HG02678 (cell line): Measurements from ENCODE around the gene SNX30.

Experiments used
- ATAC-seq: cut with Tn5 transposase; IDR thresholded peaks from one replicate; pipeline ENCODE4 v1.9.1; 2021; ENCODE audit warnings: mild to moderate bottlenecking, moderate library complexity; ENCODE audit not compliant: unreplicated experiment

Gene SNX30

GRCh38 chr9:112751056-112751795 is 666 bp downstream of the SNX30 start:
- ATAC-seq = peak; percentile 24

- no peak for ATAC-seq
These were observed 2.0 kb downstream of the SNX30 start for GRCh38 chr9:112752334-112753125.

DNA sequence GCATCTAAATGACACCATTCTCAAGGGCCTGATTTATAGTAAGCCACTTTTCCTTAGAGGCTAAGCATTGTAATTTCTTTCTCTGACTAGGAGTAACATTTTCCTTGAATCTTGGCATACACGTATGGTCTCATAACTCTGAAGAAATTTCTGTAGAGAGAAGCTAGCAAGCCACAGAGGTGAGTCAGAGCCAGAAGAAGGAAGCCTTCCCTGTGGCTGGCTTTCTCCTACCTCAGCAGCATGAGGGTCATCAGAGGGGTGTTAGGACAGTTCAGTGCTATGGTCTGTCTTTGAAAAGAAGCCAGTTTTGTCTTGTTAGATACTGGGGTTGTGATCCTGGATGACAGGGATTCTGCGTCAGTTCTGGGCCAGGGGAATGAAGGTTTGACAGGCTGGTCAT is 3.2 kb downstream of the SNX30 start:
- ATAC-seq = no peak

DNA sequence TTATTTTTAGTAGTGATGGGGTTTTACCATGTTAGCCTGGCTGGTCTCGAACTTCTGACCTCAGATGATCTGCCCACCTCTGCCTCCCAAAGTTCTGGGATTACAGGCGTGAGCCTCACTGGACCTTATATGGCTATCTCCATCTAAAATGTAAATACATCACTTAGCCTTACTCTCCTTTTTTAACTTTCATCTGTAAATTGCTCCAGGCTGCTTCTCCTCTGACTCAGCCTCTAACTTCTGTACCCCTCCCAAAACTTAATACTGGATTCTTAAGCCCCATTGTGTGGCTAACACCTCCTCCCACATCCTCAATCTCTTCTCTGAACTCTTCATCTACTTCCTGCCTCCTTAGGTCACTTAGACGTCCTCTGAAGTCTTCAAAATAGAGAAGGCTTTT is 4.0 kb downstream of the SNX30 start:
- ATAC-seq = no peak

DNA sequence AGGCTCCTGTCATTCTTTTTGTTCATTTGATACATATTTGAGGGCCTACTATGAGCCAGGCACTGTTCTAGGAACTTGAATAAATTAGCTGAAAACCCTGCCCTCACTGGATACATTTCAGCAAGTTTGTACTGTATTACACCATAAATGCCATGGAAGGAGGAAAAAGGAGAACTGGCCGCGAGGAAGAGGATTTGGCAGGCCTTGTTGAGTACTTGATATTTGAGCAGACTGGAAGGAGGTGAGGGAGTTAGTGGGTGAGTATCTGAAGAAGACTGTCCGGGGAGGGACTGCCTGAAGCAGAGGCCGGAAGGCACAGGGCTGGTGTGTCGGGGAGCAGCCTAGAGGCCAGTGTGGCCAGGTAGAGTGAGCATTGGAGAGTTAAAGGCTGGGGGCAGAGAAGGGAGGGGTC is 4.5 kb downstream of the SNX30 start:
- ATAC-seq = no peak

DNA sequence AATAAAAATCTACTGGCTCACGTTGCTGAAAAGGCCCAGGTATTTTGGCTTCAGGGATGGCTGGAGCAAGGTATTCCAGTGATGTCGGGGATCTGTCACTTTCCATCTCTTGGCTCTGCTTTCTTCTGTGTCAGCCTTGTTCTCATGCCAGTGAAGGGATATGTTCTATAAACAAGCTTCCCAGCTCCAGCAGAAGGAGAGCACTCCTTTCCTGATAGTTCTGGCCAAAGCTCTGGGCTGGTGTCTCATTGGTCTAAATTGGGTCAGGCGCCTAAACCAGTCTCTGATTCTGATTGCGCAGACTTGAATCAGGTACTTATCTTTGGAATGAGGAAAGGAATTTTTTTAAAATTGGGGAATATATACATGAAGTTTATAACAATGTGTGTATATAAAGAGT is 5.1 kb downstream of the SNX30 start:
- no peak for ATAC-seq

DNA sequence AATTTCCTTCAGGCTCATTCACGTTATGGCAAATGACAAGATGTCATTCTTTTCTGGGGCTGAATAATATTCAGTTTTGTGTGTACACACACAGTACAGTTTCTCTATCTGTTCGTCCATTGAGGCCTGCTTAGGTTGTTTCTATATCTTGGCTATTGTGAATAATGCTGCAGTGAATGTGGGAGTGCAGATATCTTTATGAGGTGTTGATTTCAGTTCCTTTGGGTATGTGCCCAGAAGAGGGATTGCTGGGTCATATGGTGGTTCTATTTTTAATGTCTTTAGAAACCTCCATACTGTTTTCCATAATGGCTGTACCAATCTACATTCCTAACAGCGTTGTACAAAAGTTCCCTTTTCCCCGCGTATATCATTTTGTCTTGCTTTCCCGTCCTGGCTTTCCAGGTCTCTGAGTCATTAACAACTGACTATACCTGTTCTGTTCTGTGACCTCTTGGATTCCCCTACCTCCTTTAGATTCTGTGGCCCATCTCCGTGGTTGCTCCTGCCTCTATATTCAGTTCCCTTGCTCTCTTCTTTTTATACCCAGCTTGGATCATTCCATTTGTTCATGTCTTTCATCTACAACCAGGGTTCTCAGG is 6.8 kb downstream of the SNX30 start:
- ATAC-seq = no peak

GRCh38 chr9:112757940-112758339 is 7.4 kb downstream of the SNX30 start:
- no peak for ATAC-seq

DNA sequence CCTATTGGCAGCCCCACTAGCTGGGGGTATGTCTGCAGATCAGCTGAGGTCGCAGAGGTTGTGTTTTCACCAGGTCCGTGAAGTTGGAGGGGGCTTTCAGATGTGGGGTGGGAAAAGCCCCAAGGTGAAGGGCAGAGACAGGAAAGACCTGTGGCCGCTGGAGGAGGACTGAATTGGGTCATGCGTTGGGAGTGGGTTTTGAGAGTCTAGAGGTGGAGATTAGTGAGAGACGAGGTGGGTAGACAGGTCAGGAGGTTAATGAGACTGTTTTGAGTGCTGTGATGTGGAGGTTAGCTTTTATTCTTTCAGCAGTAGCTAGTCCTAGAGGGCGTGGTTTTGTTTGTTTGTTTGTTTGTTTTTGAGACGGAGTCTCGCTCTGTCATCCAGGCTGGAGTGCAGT is 10.3 kb downstream of the SNX30 start:
- no peak for ATAC-seq

DNA sequence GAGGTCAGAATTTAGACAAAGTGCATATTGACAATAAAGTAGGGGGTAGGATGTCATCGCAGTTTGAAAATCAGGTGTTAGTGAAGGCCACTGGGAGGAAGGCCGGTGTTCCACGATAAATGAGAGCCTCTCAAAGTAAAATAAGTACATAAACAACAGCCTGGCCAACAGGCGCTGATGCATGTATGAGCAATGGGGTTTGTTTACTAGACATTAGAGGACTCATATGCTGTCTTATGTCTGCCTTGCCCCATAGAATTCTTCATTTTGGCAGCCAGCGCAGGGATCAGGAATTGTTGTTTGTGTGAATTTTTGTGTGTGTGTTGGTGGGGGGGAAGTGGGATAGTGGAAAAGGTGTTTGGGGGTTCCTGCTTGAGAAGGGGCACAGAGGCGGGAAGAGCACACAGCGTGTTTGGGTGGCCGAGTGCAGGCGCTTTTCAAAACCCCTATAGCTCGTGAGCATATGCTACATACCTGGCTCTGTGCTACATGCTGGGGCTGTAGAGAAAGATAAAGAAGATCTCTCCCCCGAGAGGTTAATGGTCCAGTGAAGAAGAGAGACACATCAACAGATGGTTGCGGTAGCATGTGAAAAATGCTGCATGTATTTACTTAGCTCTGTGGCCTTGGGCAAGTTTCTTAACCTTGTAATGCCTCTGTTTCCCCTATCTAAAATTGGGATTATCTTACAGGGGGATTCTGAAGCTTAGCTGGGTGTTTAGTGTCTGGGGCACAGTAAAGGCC is 11.5 kb downstream of the SNX30 start:
- no peak for ATAC-seq

- ATAC-seq = no peak
These were observed 12.4 kb downstream of the SNX30 start for GRCh38 chr9:112762726-112763518.

DNA sequence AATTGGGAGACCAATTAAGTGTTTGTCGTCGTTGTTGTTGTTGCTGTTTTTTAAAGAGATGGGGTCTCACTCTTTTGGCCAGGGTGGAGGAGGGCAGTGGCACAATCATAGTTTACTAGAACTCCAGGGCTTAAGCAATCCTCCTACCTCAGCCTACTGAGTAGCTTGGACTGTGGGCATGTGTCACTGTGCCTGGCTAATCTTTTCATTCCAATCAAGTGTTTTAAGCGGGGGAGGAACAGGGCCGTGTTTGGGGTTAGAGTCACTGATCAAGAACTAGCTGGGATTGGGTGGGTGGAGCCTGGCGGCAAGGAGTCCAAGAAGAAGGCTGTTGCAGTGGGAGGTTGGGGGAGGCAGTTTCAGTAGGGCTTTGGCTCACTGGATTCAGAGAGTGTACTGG is 13.8 kb downstream of the SNX30 start:
- no peak for ATAC-seq

DNA sequence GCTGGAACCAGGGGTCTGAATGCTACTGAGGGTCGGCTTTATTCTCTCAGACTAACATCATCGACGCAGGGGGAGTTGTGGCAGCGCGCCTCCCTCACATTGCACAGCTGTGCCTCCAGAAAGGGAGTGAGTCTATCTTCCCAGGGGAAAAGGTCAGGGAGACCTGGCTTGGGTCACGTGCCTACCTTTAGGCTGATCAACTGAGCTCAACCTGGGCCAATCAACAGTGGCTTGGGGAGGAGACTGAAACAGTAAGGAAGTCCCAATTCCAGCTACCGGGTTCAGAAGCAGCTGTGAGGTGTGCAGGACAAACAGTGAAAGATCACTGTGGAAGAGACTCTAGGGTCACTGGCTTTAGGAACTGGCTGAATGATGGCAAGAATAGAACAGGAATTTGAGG is 14.3 kb downstream of the SNX30 start:
- no peak for ATAC-seq

- no peak for ATAC-seq
These were observed 14.7 kb downstream of the SNX30 start for GRCh38 chr9:112765281-112765680.

GRCh38 chr9:112771359-112772214 is 21.0 kb downstream of the SNX30 start:
- ATAC-seq = no peak

- ATAC-seq = no peak
These were observed 21.6 kb downstream of the SNX30 start for GRCh38 chr9:112772215-112772509.

GRCh38 chr9:112772551-112772950 is 22.0 kb downstream of the SNX30 start:
- no peak for ATAC-seq

DNA sequence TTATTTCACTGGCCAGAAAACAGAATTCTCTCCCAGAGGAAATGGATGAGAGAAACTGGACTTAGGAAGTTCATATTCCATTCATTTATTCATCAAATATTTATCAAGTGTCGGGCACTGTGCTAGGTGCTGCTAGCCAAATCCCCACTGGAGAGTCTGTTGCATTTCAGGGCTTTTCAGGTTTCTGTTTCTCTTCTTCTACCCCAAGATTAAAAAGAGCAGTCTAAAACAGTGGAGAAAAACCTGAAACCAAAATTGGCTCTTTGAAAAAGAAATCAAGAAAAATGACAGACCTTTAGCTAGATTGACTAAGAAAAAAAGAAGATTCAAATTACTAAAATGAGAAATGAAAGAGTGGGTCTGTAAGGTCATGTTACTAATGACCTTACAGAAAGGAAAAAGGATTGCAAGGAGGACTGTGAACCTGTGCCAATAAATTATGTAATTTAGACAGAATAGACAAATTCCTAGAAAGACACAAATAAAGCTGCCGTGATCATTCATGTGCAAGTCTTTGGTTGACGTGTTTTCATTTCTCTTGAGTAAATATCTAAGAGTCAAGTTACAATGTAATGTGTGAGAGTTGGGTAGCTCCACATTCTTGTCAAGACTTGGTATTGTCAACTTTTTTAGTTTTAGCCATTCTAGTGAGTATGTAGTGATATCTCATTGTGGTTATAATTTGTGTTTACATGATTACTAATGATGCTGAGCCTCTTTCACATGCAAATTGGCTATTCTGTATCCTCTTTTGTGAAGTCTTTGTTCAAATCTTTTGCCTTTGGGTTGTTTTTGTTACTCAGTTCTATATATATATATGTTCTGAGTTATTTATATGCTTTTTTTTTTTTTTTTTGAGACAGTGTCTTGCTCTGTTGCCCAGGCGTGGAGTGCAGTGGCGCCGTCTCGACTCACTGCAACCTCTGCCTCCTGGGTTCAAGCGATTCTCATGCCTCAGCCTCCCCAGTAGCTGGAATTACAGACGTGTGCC is 23.7 kb downstream of the SNX30 start:
- ATAC-seq = peak; percentile 49

- ATAC-seq = no peak
These were observed 27.4 kb downstream of the SNX30 start for GRCh38 chr9:112777914-112778313.
